HEK293T (cell line): ENCODE results near the gene NCBP1.

Source experiments
- CTCF ChIA-PET: fragments of 350-600 bp; formaldehyde crosslinking; extraction: SDS; loops from one replicate; lab custom pipeline; 2021; ENCODE audit warnings: antibody characterized with exemption, inconsistent platforms; lab: Yijun Ruan, JAX
- POLR2A ChIA-PET: fragments of 350-600 bp; formaldehyde crosslinking; extraction: SDS; loops from one replicate; lab custom pipeline; 2020; ENCODE audit warnings: antibody characterized with exemption, inconsistent platforms; lab: Yijun Ruan, JAX
- DNase-seq: peaks from one replicate; pipeline ENCODE4 v3.0.0; 2012; ENCODE audit warnings: mixed read lengths; ENCODE audit errors: extremely low spot score
- ARNT ChIP-seq: fragments of 450-650 bp; IDR thresholded peaks from 2 replicates; pipeline ENCODE4 v1.6.1; 2017; ENCODE audit warnings: mild to moderate bottlenecking
- BHLHE40 ChIP-seq: fragments of 450-650 bp; IDR thresholded peaks from 2 replicates; pipeline ENCODE4 v1.6.1; 2016; ENCODE audit warnings: mild to moderate bottlenecking, moderate library complexity, borderline replicate concordance
- CTBP1 ChIP-seq: fragments of 450-650 bp; IDR thresholded peaks from 2 replicates; pipeline ENCODE4 v1.6.1; 2016; ENCODE audit warnings: borderline replicate concordance
- ELF4 ChIP-seq: fragments of 450-650 bp; IDR thresholded peaks from 2 replicates; pipeline ENCODE4 v1.6.1; 2017; ENCODE audit warnings: antibody characterized with exemption
- FOXA1 ChIP-seq: fragments of 450-650 bp; IDR thresholded peaks from 2 replicates; pipeline ENCODE4 v1.6.1; 2016; ENCODE audit warnings: mild to moderate bottlenecking
- FOXK2 ChIP-seq: fragments of 450-650 bp; IDR thresholded peaks from 2 replicates; pipeline ENCODE4 v1.6.1; 2016; ENCODE audit warnings: mild to moderate bottlenecking
- FOXM1 ChIP-seq: fragments of 450-650 bp; IDR thresholded peaks from 2 replicates; pipeline ENCODE4 v1.6.1; 2017; ENCODE audit warnings: mild to moderate bottlenecking, borderline replicate concordance
- HDGF ChIP-seq: fragments of 450-650 bp; IDR thresholded peaks from 2 replicates; pipeline ENCODE4 v1.6.1; 2017; ENCODE audit warnings: antibody characterized with exemption, borderline replicate concordance
- L3MBTL2 ChIP-seq: fragments of 450-650 bp; conservative IDR thresholded peaks from 2 replicates; pipeline ENCODE4 v1.6.1; 2016; ENCODE audit warnings: mild to moderate bottlenecking
- LEF1 ChIP-seq: fragments of 450-650 bp; IDR thresholded peaks from 2 replicates; pipeline ENCODE4 v1.6.1; 2017; ENCODE audit warnings: mild to moderate bottlenecking, borderline replicate concordance
- NFRKB ChIP-seq: fragments of 450-650 bp; IDR thresholded peaks from 2 replicates; pipeline ENCODE4 v1.6.1; 2016; ENCODE audit warnings: mild to moderate bottlenecking, moderate library complexity
- SP1 ChIP-seq: fragments of 450-650 bp; IDR thresholded peaks from 2 replicates; pipeline ENCODE4 v1.6.1; 2017
- SUZ12 ChIP-seq: fragments of 450-650 bp; IDR thresholded peaks from 2 replicates; pipeline ENCODE4 v1.6.1; 2016; ENCODE audit warnings: mild to moderate bottlenecking
- TARDBP ChIP-seq: fragments of 450-650 bp; IDR thresholded peaks from 2 replicates; pipeline ENCODE4 v1.6.1; 2016
- ZNF384 ChIP-seq: fragments of 450-650 bp; IDR thresholded peaks from 2 replicates; pipeline ENCODE4 v1.6.1; 2016
- TF ChIP-seq, protein P1 (sequence below): fragments of 450-650 bp; IDR thresholded peaks from 2 replicates; pipeline ENCODE4 v1.6.1; 2016

NCBP1 gene

GRCh38 chr9:97633859-97634490, 354 bp downstream of the NCBP1 start:
- DNase-seq, result no peak
- TF ChIP-seq, protein P1, sequence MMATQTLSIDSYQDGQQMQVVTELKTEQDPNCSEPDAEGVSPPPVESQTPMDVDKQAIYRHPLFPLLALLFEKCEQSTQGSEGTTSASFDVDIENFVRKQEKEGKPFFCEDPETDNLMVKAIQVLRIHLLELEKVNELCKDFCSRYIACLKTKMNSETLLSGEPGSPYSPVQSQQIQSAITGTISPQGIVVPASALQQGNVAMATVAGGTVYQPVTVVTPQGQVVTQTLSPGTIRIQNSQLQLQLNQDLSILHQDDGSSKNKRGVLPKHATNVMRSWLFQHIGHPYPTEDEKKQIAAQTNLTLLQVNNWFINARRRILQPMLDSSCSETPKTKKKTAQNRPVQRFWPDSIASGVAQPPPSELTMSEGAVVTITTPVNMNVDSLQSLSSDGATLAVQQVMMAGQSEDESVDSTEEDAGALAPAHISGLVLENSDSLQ, result no peak
- TF ChIP-seq NFRKB, result no peak
- no peak for TF ChIP-seq FOXK2
- TF ChIP-seq ZNF384, result no peak
- TF ChIP-seq FOXA1, result no peak
- no peak for TF ChIP-seq ELF4
- TF ChIP-seq BHLHE40, result no peak
- TF ChIP-seq FOXM1, result no peak
- no peak for TF ChIP-seq CTBP1
- ChIA-PET POLR2A (interaction anchor here (0.9 to 2.5 kb wide), 16 partner anchors 9 to 780 kb away, joined by 3 to 18 read pairs (median 5); partner anchors contain the start of genes TDRD7, TMOD1, XPA and ZNF782), CTCF (interaction anchor here (1.2 to 1.3 kb wide), 2 partner anchors 29 to 36 kb away, joined by 3 read pairs; no protein-coding TSS in a partner anchor)

DNA sequence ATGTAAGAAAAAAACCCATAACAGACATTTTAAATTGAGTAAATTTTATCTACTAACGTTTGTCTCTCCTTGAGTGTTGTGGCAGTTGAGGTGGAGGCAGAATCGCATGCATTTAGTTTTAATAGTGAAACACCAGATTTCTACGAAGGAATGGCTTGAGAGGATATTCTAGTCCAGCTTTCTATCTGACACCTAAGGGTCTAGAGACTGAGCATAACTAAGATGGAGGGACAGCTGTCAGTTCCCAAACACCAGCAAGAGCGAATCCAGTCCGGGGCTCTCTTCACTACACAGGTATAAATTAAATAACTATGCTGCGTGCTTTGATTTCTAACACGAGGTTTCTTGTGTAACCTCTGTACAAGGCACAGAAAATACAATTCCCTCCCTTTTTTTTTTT, 1.4 kb downstream of the NCBP1 start:
- CTCF ChIA-PET, result no interaction called here
- TF ChIP-seq TARDBP (no peak), SP1 (no peak), CTBP1 (no peak), ZNF384 (no peak), ELF4 (no peak), NFRKB (no peak), ARNT (no peak), L3MBTL2 (no peak), SUZ12 (no peak), HDGF (no peak), FOXA1 (no peak), LEF1 (no peak), BHLHE40 (no peak), FOXM1 (no peak), FOXK2 (no peak)
- TF ChIP-seq, protein P1, result no peak
- POLR2A ChIA-PET, result interaction anchor here (2.5 kb wide), 1 partner anchor 62 kb away, joined by 11 read pairs; the partner anchor contains the start of gene XPA
- DNase-seq, result no peak

GRCh38 chr9:97636903-97637302, 3.3 kb downstream of the NCBP1 start:
- POLR2A ChIA-PET, result no interaction called here
- TF ChIP-seq LEF1 (no peak), SUZ12 (no peak), BHLHE40 (no peak), L3MBTL2 (no peak), FOXK2 (no peak), ELF4 (no peak), FOXA1 (no peak), HDGF (no peak), SP1 (no peak), CTBP1 (no peak), FOXM1 (no peak)
- TF ChIP-seq, protein P1, result no peak
- CTCF ChIA-PET, result no interaction called here
- no peak for DNase-seq

GRCh38 chr9:97638666-97639065, 5.0 kb downstream of the NCBP1 start:
- POLR2A ChIA-PET, result interaction anchor here (1.9 kb wide), 1 partner anchor 59 kb away, joined by 5 read pairs; the partner anchor contains the start of gene XPA
- no peak for TF ChIP-seq FOXM1
- TF ChIP-seq HDGF, result no peak
- no peak for TF ChIP-seq LEF1
- no peak for TF ChIP-seq ARNT
- no peak for TF ChIP-seq ZNF384
- no peak for TF ChIP-seq FOXK2
- no peak for TF ChIP-seq ELF4
- no peak for TF ChIP-seq CTBP1
- no peak for TF ChIP-seq TARDBP
- TF ChIP-seq, protein P1, result no peak
- no peak for TF ChIP-seq SUZ12
- no peak for TF ChIP-seq FOXA1
- no peak for TF ChIP-seq L3MBTL2
- no peak for TF ChIP-seq SP1
- TF ChIP-seq NFRKB, result no peak
- CTCF ChIA-PET, result interaction anchor here (0.7 kb wide), 1 partner anchor 43 kb away, joined by 3 read pairs; no protein-coding TSS in a partner anchor
- DNase-seq, result peak; percentile 14

- POLR2A ChIA-PET, result interaction anchor here (1.9 kb wide), 1 partner anchor 57 kb away, joined by 5 read pairs; the partner anchor contains the start of gene XPA
- TF ChIP-seq, protein P1, result no peak
- TF ChIP-seq ARNT (no peak), LEF1 (no peak), L3MBTL2 (no peak)
- DNase-seq, result peak; percentile 22
- CTCF ChIA-PET, result interaction anchor here (1.0 kb wide), 1 partner anchor 42 kb away, joined by 3 read pairs; no protein-coding TSS in a partner anchor
Observed at GRCh38 chr9:97640325-97640724, 6.7 kb downstream of the NCBP1 start.
